ENCODE measurements around the gene ARL6IP5. TPM values are rescaled to one million over a fixed set of nuclear protein-coding genes. Genes with fewer than 3 reads are reported as not detected.

The ARL6IP5 gene
- total RNA-seq = 60.5 TPM

GRCh38 chr3:69084326-69085167 is at the start of gene ARL6IP5:
TSS of gene ARL6IP5 (plus strand) at chr3:69084937. CDS start at chr3:69085048, 111 bp downstream.
- H3K36me3 ChIP-seq (ENCODE audit: control insufficient read depth in 3 of 3, insufficient read depth in 3 of 3, low read length in 3 of 3) = peaks cover 0 to 7% (median 0%) of the 10 kb centered on the region in 3 donors
- peaks cover 42 to 71% (median 69%) of the 10 kb centered on the region in 3 donors for H3K4me1 ChIP-seq (ENCODE audit: control insufficient read depth in 3 of 3, insufficient read depth in 3 of 3, low read length in 3 of 3)
- peak within 1 kb of the TSS; percentile 91 to 95 (median 93) for H3K4me3 ChIP-seq (ENCODE audit: low read length in 3 of 3)
- peak within 1 kb of the TSS; percentile 97 to 98 (median 98) for H3K9ac ChIP-seq (ENCODE audit: low read depth in 1 of 3, low read length in 3 of 3)
- H3K27me3 ChIP-seq (ENCODE audit: control insufficient read depth in 3 of 3, insufficient read depth in 3 of 3, low read length in 3 of 3) = no peaks in the 10 kb centered on the region
- H3K9me3 ChIP-seq (ENCODE audit: control insufficient read depth in 3 of 3, low read length in 3 of 3) = no peaks in the 10 kb centered on the region
- peak within 1 kb of the TSS; percentile 95 for H3K27ac ChIP-seq (ENCODE audit: low read depth, low read length)

- Histone ChIP-seq H3K9ac (ENCODE audit: low read depth in 1 of 3, low read length in 3 of 3) (no peak overlapping the region), H3K4me3 (ENCODE audit: low read length in 3 of 3) (no peak overlapping the region), H3K9me3 (ENCODE audit: control insufficient read depth in 3 of 3, low read length in 3 of 3) (no peaks in the 10 kb centered on the region), H3K4me1 (ENCODE audit: control insufficient read depth in 3 of 3, insufficient read depth in 3 of 3, low read length in 3 of 3) (peaks cover 0 to 3% (median 0%) of the 10 kb centered on the region in 3 donors), H3K36me3 (ENCODE audit: control insufficient read depth in 3 of 3, insufficient read depth in 3 of 3, low read length in 3 of 3) (peaks cover 19 to 57% (median 35%) of the 10 kb centered on the region in 3 donors), H3K27me3 (ENCODE audit: control insufficient read depth in 3 of 3, insufficient read depth in 3 of 3, low read length in 3 of 3) (no peaks in the 10 kb centered on the region), H3K27ac (ENCODE audit: low read depth, low read length) (no peak overlapping the region)
Observed at GRCh38 chr3:69044608-69045007, 40.1 kb upstream of the ARL6IP5 start.

- no peaks in the 10 kb centered on the region for H3K9me3 ChIP-seq (ENCODE audit: control insufficient read depth in 3 of 3, low read length in 3 of 3)
- H3K36me3 ChIP-seq (ENCODE audit: control insufficient read depth in 3 of 3, insufficient read depth in 3 of 3, low read length in 3 of 3) = peaks cover 6 to 25% (median 18%) of the 10 kb centered on the region in 3 donors
- no peak overlapping the region for H3K9ac ChIP-seq (ENCODE audit: low read depth in 1 of 3, low read length in 3 of 3)
- peaks cover 8 to 26% (median 22%) of the 10 kb centered on the region in 3 donors for H3K4me1 ChIP-seq (ENCODE audit: control insufficient read depth in 3 of 3, insufficient read depth in 3 of 3, low read length in 3 of 3)
- H3K27ac ChIP-seq (ENCODE audit: low read depth, low read length) = no peak overlapping the region
- no peak overlapping the region for H3K4me3 ChIP-seq (ENCODE audit: low read length in 3 of 3)
- H3K27me3 ChIP-seq (ENCODE audit: control insufficient read depth in 3 of 3, insufficient read depth in 3 of 3, low read length in 3 of 3) = no peaks in the 10 kb centered on the region
Observed at GRCh38 chr3:69048990-69049389, 35.7 kb upstream of the ARL6IP5 start.

GRCh38 chr3:69051756-69052471 is 32.8 kb upstream of the ARL6IP5 start, which contains the start of gene TMF1:
TSS of gene TMF1 (minus strand) at chr3:69052333. CDS start at chr3:69052086, 247 bp downstream.
- Histone ChIP-seq H3K27ac (ENCODE audit: low read depth, low read length) (peak within 1 kb of the TSS; percentile 96), H3K4me1 (ENCODE audit: control insufficient read depth in 3 of 3, insufficient read depth in 3 of 3, low read length in 3 of 3) (peaks cover 8 to 26% (median 22%) of the 10 kb centered on the region in 3 donors)

GRCh38 chr3:69052472-69052898 is 32.3 kb upstream of the ARL6IP5 start:
- peaks cover 2 to 28% (median 27%) of the 10 kb centered on the region in 3 donors for H3K36me3 ChIP-seq (ENCODE audit: control insufficient read depth in 3 of 3, insufficient read depth in 3 of 3, low read length in 3 of 3)
- no peaks in the 10 kb centered on the region for H3K9me3 ChIP-seq (ENCODE audit: control insufficient read depth in 3 of 3, low read length in 3 of 3)
- peak overlapping the region; percentile 96 for H3K27ac ChIP-seq (ENCODE audit: low read depth, low read length)
- peak overlapping the region; percentile 96 to 99 (median 97) for H3K9ac ChIP-seq (ENCODE audit: low read depth in 1 of 3, low read length in 3 of 3)
- no peaks in the 10 kb centered on the region for H3K27me3 ChIP-seq (ENCODE audit: control insufficient read depth in 3 of 3, insufficient read depth in 3 of 3, low read length in 3 of 3)
- peak overlapping the region; percentile 92 to 97 (median 93) for H3K4me3 ChIP-seq (ENCODE audit: low read length in 3 of 3)
- peaks cover 8 to 26% (median 22%) of the 10 kb centered on the region in 3 donors for H3K4me1 ChIP-seq (ENCODE audit: control insufficient read depth in 3 of 3, insufficient read depth in 3 of 3, low read length in 3 of 3)

More at GRCh38 chr3:69051756-69052471, 32.8 kb upstream of the ARL6IP5 start, which contains the start of gene TMF1:
- peaks cover 6 to 32% (median 28%) of the 10 kb centered on the region in 3 donors for H3K36me3 ChIP-seq (ENCODE audit: control insufficient read depth in 3 of 3, insufficient read depth in 3 of 3, low read length in 3 of 3)
- H3K9ac ChIP-seq (ENCODE audit: low read depth in 1 of 3, low read length in 3 of 3) = peak within 1 kb of the TSS; percentile 96 to 99 (median 97)
- H3K9me3 ChIP-seq (ENCODE audit: control insufficient read depth in 3 of 3, low read length in 3 of 3) = no peaks in the 10 kb centered on the region
- H3K27me3 ChIP-seq (ENCODE audit: control insufficient read depth in 3 of 3, insufficient read depth in 3 of 3, low read length in 3 of 3) = no peaks in the 10 kb centered on the region
- H3K4me3 ChIP-seq (ENCODE audit: low read length in 3 of 3) = peak within 1 kb of the TSS; percentile 92 to 97 (median 93)

GRCh38 chr3:69058180-69058946 is 26.4 kb upstream of the ARL6IP5 start:
- Histone ChIP-seq H3K4me3 (ENCODE audit: low read length in 3 of 3) (no peak overlapping the region), H3K9ac (ENCODE audit: low read depth in 1 of 3, low read length in 3 of 3) (no peak overlapping the region), H3K36me3 (ENCODE audit: control insufficient read depth in 3 of 3, insufficient read depth in 3 of 3, low read length in 3 of 3) (peaks cover 31 to 61% (median 57%) of the 10 kb centered on the region in 3 donors), H3K4me1 (ENCODE audit: control insufficient read depth in 3 of 3, insufficient read depth in 3 of 3, low read length in 3 of 3) (no peaks in the 10 kb centered on the region), H3K9me3 (ENCODE audit: control insufficient read depth in 3 of 3, low read length in 3 of 3) (no peaks in the 10 kb centered on the region), H3K27ac (ENCODE audit: low read depth, low read length) (no peak overlapping the region), H3K27me3 (ENCODE audit: control insufficient read depth in 3 of 3, insufficient read depth in 3 of 3, low read length in 3 of 3) (no peaks in the 10 kb centered on the region)

- Histone ChIP-seq H3K9me3 (ENCODE audit: control insufficient read depth in 3 of 3, low read length in 3 of 3) (no peaks in the 10 kb centered on the region), H3K27me3 (ENCODE audit: control insufficient read depth in 3 of 3, insufficient read depth in 3 of 3, low read length in 3 of 3) (no peaks in the 10 kb centered on the region), H3K4me1 (ENCODE audit: control insufficient read depth in 3 of 3, insufficient read depth in 3 of 3, low read length in 3 of 3) (no peaks in the 10 kb centered on the region), H3K4me3 (ENCODE audit: low read length in 3 of 3) (no peak overlapping the region), H3K27ac (ENCODE audit: low read depth, low read length) (no peak overlapping the region), H3K9ac (ENCODE audit: low read depth in 1 of 3, low read length in 3 of 3) (no peak overlapping the region), H3K36me3 (ENCODE audit: control insufficient read depth in 3 of 3, insufficient read depth in 3 of 3, low read length in 3 of 3) (peaks cover 31 to 62% (median 60%) of the 10 kb centered on the region in 3 donors)
Observed at GRCh38 chr3:69058947-69059224, 25.9 kb upstream of the ARL6IP5 start.

- Histone ChIP-seq H3K27ac (ENCODE audit: low read depth, low read length) (no peak overlapping the region), H3K4me1 (ENCODE audit: control insufficient read depth in 3 of 3, insufficient read depth in 3 of 3, low read length in 3 of 3) (no peaks in the 10 kb centered on the region), H3K36me3 (ENCODE audit: control insufficient read depth in 3 of 3, insufficient read depth in 3 of 3, low read length in 3 of 3) (peaks cover 31 to 60% (median 56%) of the 10 kb centered on the region in 3 donors), H3K9ac (ENCODE audit: low read depth in 1 of 3, low read length in 3 of 3) (no peak overlapping the region), H3K4me3 (ENCODE audit: low read length in 3 of 3) (no peak overlapping the region), H3K9me3 (ENCODE audit: control insufficient read depth in 3 of 3, low read length in 3 of 3) (no peaks in the 10 kb centered on the region), H3K27me3 (ENCODE audit: control insufficient read depth in 3 of 3, insufficient read depth in 3 of 3, low read length in 3 of 3) (no peaks in the 10 kb centered on the region)
Observed at GRCh38 chr3:69059688-69060087, 25.0 kb upstream of the ARL6IP5 start.

GRCh38 chr3:69063636-69064035 is 21.1 kb upstream of the ARL6IP5 start:
- H3K4me1 ChIP-seq (ENCODE audit: control insufficient read depth in 3 of 3, insufficient read depth in 3 of 3, low read length in 3 of 3) = no peaks in the 10 kb centered on the region
- peaks cover 32 to 48% (median 42%) of the 10 kb centered on the region in 3 donors for H3K36me3 ChIP-seq (ENCODE audit: control insufficient read depth in 3 of 3, insufficient read depth in 3 of 3, low read length in 3 of 3)
- no peak overlapping the region for H3K27ac ChIP-seq (ENCODE audit: low read depth, low read length)
- H3K9ac ChIP-seq (ENCODE audit: low read depth in 1 of 3, low read length in 3 of 3) = no peak overlapping the region
- H3K27me3 ChIP-seq (ENCODE audit: control insufficient read depth in 3 of 3, insufficient read depth in 3 of 3, low read length in 3 of 3) = no peaks in the 10 kb centered on the region
- H3K9me3 ChIP-seq (ENCODE audit: control insufficient read depth in 3 of 3, low read length in 3 of 3) = no peaks in the 10 kb centered on the region
- no peak overlapping the region for H3K4me3 ChIP-seq (ENCODE audit: low read length in 3 of 3)
